K562 (cell line): Measurements from ENCODE around the gene AGFG1. TPM values are rescaled to one million over a fixed set of nuclear protein-coding genes. Genes with fewer than 3 reads are reported as not detected.

Experiments used
- CREB1 ChIP-seq, 2 experiments: sonication (generic) in 1 of 2; formaldehyde crosslinking in 1 of 2; IDR thresholded peaks; 2 replicates each; pipeline versions ENCODE4 v1.6.1 to v1.8.0; 2012 to 2022; ENCODE audit warnings: inconsistent platforms in 1 of 2, mild to moderate bottlenecking in 1 of 2, missing genetic modification reagents in 1 of 2, moderate library complexity in 1 of 2
- MEIS2 ChIP-seq: fragments of 450-650 bp; IDR thresholded peaks from 2 replicates; pipeline ENCODE4 v1.6.1; 2014; ENCODE audit warnings: mild to moderate bottlenecking; ENCODE audit not compliant: partially characterized antibody
- POLR2B ChIP-seq: fragments of 450-650 bp; IDR thresholded peaks from 2 replicates; pipeline ENCODE4 v1.6.1; 2018; ENCODE audit warnings: low read depth; ENCODE audit not compliant: partially characterized antibody
- RAD21 ChIP-seq, 2 experiments: fragments of 250-450 bp in 1 of 2; fragments of 450-650 bp in 1 of 2; sonication (Bioruptor Pico) in 1 of 2; formaldehyde crosslinking in 1 of 2; IDR thresholded peaks in 1 of 2; conservative IDR thresholded peaks in 1 of 2; 2 replicates each; pipeline versions ENCODE4 v1.4.0 to v1.8.0; 2020 to 2022; ENCODE audit warnings: mild to moderate bottlenecking in 2 of 2, moderate library complexity in 1 of 2
- SP2 ChIP-seq: IDR thresholded peaks from 2 replicates; pipeline ENCODE4 v1.6.1; 2011; ENCODE audit warnings: mild to moderate bottlenecking, low read depth, low read length, moderate library complexity; ENCODE audit not compliant: poor library complexity, severe bottlenecking; ENCODE audit errors: extremely low read depth
- TFAM ChIP-seq: fragments of 250-450 bp; sonication (Bioruptor Pico); conservative IDR thresholded peaks from 2 replicates; pipeline ENCODE4 v1.5.0; 2021; ENCODE audit warnings: mild to moderate bottlenecking, moderate library complexity
- ZFP1 ChIP-seq: fragments of 450-650 bp; formaldehyde crosslinking; IDR thresholded peaks from 2 replicates; pipeline ENCODE4 v1.4.0; 2020; ENCODE audit warnings: mild to moderate bottlenecking, mixed read lengths
- ZNF318 ChIP-seq, 2 experiments: fragments of 450-650 bp; IDR thresholded peaks; 2 replicates each; pipeline ENCODE4 v1.6.1; 2016; ENCODE audit warnings: mild to moderate bottlenecking in 2 of 2, borderline replicate concordance in 1 of 2, low read depth in 1 of 2, moderate library complexity in 1 of 2
- polyA plus RNA-seq, 8 experiments: library from polyadenylated mRNA; depleted of rRNA in 4 of 8; stranded (reverse) in 5 of 8; unstranded in 3 of 8; fragments of >200 nt; fragmentation: Nextera tagmentation in 2 of 8; fragmentation: Illumina TruSeq in 1 of 8; extraction: Ambion mirVana in 2 of 8; extraction: Trizol in 1 of 8; gene quantifications; 2 replicates each; pipeline versions ENCODE4 v1.2.1 to v1.2.3, GENCODE V29; 2011 to 2014; ENCODE audit warnings: inconsistent platforms in 1 of 8, missing spikeins in 1 of 8
- total RNA-seq, 7 experiments: library from RNA; depleted of rRNA in 6 of 7; stranded (reverse); fragments of >200 nt in 6 of 7; fragmentation: Illumina TruSeq in 2 of 7; extraction: Trizol in 2 of 7; gene quantifications; 2 replicates each; pipeline versions ENCODE4 v1.2.1 to v1.2.3, GENCODE V29; 2011 to 2021; ENCODE audit warnings: low replicate concordance in 1 of 7

The AGFG1 gene
- total and polyA plus RNA-seq, 9 of the 15 experiments (the other 6 are each of a cell fraction or from before 2014, with no cell fraction given): 11.2 to 97.5 (median 36.0) TPM

GRCh38 chr2:227511239-227511930 lies 39.4 kb downstream of the AGFG1 start (continued):
- TF ChIP-seq CREB1 (IDR thresholded peaks at IDR 0.05) (peak; percentile 62), CREB1 (CRISPR knock-in tag; IDR thresholded peaks at IDR 0.05) (peak; percentile 22; the same call in 1 of the 2 replicates), TFAM (CRISPR knock-in tag) (no peak), RAD21 (CRISPR knock-in tag; conservative IDR thresholded peaks at IDR 0.05 in 1 of 2, IDR thresholded peaks at IDR 0.05 in 1 of 2) (no peak), MEIS2 (no peak), ZFP1 (no peak), ZNF318 (IDR thresholded peaks at IDR 0.05; ENCODE audit: borderline replicate concordance in 1 of 2, low read depth in 1 of 2) (no peak), SP2 (no peak), POLR2B (no peak)
